Esophagus squamous epithelium (tissue), 4 donors: ENCODE results near the gene SNIP1.

Source experiments
- CTCF ChIP-seq, 6 experiments: fragments of 450-650 bp in 4 of 6; fragments of 200-600 bp in 2 of 6; sonication (generic) in 2 of 6; IDR thresholded peaks; one replicate each; pipeline ENCODE4 v1.5.1; 2016 to 2019; ENCODE audit warnings: antibody characterized with exemption in 6 of 6, mild to moderate bottlenecking in 4 of 6, moderate library complexity in 4 of 6
- POLR2A ChIP-seq, 4 donors: fragments of 450-650 bp; IDR thresholded peaks; one replicate each; pipeline ENCODE4 v1.6.1; 2017; ENCODE audit warnings: antibody characterized with exemption in 4 of 4, mild to moderate bottlenecking in 4 of 4, moderate library complexity in 3 of 4

DNA sequence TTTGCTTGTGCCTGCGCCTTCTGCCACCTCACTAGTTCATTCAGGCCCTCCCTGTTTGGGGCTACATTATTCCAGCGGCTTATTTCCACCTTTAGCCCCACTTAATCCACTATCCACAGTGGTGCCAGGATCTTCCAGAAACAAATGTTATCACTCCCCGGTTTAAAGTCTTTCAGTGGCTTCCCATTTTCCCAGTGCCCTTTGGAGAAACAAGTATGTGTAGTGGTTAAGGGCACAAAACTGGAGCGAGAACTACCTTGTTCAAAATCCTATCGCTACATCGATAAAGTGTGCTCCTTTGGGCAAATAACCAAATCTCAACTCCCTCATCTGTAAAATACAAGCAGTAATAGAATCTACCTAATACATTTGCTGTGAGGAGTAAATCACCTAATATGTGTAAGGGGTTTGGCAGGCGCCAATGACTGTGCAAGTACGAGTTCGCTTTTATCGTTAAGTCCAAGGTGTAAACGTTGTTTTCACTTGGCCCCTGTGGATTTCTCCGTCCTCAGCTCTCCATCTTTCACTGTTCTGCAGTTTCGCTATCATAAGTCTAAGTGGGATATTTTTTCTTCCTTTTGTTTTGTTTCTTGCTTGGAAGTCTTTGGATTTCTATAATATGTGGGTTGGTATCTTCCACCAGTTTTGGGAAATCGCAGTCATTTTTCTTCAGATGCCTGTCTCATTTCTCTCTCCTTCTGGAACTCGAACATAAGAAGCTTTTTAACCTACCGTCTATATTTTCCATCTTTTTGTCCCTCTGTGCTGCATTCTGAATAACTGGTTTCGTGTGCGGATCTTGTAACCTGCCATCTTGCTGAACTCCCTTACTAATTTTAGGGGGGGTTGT is 38.7 kb downstream of the SNIP1 start:
- TF ChIP-seq CTCF (IDR thresholded peaks at IDR 0.05) (no peak), POLR2A (IDR thresholded peaks at IDR 0.05) (no peak)
